NCI-H2171 (cell line): ENCODE results near the gene ARG1.
A peak's percentile ranks its signal among the peaks of the same experiment; 100 is the strongest.

Source experiments
- DNase-seq: peaks from one replicate; lab custom pipeline; 2025; lab: John Stamatoyannopoulos, UW

ARG1 gene

DNA sequence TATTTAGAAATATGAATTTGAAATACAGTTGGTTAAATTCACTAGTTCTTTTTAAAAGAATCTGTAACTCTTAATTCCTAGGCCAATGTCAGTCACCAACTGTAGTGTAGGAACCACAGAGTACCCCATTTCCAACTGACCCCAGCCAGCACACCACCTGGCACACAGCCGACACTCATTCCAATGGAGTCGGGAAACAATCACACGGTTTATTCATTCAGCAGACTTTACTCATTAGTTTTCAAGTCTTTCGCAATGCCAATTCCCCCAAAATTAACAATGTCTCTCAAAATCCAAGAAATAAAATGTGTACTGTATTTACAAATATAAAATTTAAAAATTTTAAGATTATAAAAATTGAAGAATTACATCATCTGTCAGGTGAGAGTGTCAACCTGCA, 13.5 kb downstream of the ARG1 start:
- DNase-seq = no peak

DNA sequence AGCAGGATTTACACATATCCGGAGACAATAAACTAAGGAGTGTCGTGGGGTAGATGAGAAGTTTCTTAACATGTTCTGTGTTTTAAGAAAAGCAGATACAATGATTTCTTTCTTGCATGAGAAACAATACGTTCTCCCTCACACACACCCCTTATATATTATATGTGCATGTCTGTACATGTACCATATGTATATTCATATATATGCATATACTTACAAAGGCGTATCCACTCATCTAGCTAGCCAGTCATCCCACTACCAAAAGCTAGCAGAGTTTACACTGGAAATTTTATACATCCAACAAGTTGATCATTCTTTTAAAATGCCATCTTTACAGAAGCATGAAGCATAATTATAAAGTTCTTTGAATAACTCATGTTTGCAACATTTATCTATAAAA, 14.9 kb downstream of the ARG1 start:
- no peak for DNase-seq

- DNase-seq = no peak
These were observed 15.6 kb downstream of the ARG1 start for GRCh38 chr6:131588643-131589042.

DNA sequence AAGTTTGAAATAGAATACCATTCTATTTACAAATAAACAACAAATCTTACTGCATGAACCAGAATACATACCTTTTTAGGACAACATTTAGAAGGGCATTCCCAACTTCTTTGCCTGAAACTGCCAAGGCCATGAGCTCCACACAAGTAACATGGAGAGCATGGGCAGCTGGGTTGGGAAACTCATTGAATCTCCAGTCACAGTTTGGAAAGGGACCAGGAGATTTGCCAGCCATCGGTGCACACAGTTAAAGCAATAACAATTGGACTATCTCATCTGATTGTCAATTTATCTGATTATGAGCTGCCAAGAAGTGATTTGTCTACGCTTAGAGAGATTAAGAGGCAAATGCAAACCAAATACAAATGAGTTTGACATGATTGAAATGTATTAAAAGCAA, 19.9 kb downstream of the ARG1 start:
- DNase-seq = no peak

DNA sequence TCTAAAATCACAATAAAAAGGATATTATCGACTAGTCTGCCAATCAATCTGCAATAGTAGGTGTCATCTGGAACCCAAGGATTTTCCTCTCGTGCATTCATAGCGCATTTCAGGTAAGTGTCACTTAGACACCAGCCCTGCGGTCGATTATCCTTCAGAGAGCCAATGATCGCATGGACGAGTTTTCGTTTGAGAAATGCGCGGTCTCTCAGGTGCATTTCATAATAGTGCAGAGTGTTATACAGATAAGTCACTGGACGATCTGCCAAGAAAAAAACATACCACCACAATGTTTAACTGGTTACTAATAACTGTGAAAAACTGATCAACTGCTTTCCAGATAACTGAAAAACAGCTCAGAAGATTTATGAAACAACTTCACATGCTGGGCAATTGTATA, 21.0 kb downstream of the ARG1 start:
- DNase-seq = no peak

DNA sequence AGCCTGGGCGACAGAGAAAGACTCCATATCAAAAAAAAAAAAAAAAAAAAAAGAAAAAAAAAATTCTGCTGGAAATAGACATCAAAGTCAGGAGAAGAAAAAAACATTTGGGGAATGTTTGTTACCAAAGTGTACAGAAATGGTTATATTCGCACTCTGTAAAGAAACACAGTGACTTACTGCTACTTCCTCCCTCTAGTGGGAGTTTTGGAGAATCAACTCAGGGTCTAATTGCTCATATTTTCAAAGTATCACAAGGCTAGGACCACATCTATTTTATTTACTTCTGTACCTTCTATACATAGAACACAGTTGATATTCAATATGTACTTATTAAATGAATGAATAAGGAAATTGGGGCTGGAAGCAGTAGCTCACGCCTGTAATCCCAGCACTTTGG, 24.4 kb downstream of the ARG1 start:
- no peak for DNase-seq

- DNase-seq = no peak
These were observed 27.7 kb downstream of the ARG1 start for GRCh38 chr6:131600716-131601115.

DNA sequence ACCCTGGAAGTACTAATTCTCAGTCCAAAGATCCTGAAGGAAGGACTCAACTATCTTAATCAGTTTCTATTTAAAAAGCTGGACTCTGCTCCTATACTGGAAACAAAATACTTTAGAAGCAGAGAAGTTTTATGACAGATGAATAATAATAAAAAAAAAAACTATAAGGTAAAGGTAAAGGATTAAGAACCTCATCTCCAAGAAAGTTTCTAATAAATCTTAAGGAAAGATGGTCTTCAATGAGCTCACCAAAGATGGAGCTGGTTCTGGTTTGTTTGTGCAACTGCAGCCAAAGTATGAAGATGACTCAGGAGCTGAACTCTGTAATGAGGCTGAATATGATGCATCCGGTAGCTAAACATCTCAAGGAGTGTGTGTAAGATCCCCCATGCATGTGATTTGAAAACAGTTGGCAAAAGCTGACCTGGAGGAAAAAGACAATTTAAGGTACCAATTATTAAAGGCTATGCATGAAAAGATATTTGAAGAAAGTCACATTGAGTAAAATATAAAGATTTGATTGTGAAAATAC, 29.8 kb downstream of the ARG1 start:
- DNase-seq = no peak

GRCh38 chr6:131613296-131613925, 40.4 kb downstream of the ARG1 start:
- no peak for DNase-seq

DNA sequence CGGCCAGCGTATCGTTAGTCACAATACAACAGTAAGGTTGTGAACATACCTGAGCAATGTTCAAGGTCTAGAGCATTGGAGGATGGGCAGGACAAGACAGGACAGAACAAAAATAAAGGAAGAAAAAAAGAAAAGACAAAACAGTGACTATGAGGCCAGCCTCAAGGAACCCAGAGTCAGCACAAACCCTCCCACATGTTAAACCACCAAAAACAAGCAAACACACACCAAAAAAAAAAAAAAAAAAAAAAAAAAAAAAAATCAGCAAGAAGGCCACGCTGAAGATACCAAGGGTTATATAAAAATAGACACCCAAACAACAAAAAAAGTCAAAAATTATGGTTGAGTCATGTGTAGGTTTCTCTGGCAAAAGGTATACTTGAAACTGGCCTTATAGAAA, 42.2 kb downstream of the ARG1 start:
- DNase-seq = no peak

- peak; percentile 91 for DNase-seq
These were observed 55.0 kb downstream of the ARG1 start, which contains the start of gene MED23 for GRCh38 chr6:131627724-131628682. Gene MED23 (minus strand): TSS chr6:131628242. CDS start chr6:131628049, 193 bp downstream.

- DNase-seq = no peak
These were observed 55.7 kb downstream of the ARG1 start for GRCh38 chr6:131628726-131629125.

DNA sequence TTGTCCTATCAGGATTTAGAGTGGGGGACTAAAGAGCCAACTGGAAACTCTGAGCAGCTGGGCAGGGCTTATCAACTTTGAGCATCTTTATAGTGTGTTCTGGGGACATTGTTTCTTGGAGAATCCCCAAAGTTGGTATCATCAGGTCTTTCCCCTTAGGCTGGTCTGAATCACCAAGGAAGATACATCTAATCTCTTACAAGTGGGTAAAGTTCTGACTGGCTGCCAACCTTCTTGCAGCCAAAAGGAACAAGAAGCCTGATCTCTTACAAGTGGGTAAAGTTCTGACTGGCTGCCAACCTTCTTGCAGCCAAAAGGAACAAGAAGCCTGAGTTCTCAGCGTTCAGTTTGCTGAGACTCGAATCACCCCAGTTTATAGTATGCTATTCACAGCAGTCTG, 56.6 kb downstream of the ARG1 start:
- no peak for DNase-seq

DNA sequence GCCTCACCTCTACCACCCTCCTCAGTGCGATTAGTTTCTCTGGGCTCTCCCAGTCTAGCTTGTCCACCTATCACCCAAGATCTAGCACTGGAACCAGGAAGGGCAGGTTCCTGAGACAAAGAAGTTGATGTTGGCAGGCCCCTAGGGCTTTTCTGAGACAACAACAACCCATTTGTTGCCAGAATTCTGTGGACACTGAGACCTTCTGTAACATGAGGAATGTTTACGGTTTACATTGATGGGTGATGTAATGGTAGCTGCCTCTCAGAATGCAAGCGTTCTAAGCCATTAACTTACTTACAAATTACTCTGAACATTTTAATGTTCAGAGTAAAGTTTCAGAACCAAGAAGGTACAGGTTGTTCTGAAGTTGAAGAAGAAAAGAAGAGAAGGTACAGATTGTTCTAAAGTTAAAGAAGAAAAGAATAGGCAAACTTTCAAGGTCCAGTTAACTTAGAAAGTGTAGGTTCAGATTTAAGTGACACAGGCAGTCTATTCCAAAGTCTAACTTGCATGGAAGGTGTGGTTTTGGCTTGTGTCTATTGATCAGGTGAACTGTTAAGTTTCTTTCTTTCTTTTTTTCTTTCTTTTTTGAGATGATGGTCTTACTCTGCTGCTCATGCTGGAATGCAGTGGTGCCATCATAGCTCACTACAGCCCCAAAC, 58.7 kb downstream of the ARG1 start:
- DNase-seq = no peak
